NCI-H748 treated with DMSO at 0.1 percent for 48 hours (cell line): ENCODE results near the gene CCT2.

Source experiments
- DNase-seq: peaks from one replicate; lab custom pipeline; 2025; lab: John Stamatoyannopoulos, UW

Gene CCT2

DNA sequence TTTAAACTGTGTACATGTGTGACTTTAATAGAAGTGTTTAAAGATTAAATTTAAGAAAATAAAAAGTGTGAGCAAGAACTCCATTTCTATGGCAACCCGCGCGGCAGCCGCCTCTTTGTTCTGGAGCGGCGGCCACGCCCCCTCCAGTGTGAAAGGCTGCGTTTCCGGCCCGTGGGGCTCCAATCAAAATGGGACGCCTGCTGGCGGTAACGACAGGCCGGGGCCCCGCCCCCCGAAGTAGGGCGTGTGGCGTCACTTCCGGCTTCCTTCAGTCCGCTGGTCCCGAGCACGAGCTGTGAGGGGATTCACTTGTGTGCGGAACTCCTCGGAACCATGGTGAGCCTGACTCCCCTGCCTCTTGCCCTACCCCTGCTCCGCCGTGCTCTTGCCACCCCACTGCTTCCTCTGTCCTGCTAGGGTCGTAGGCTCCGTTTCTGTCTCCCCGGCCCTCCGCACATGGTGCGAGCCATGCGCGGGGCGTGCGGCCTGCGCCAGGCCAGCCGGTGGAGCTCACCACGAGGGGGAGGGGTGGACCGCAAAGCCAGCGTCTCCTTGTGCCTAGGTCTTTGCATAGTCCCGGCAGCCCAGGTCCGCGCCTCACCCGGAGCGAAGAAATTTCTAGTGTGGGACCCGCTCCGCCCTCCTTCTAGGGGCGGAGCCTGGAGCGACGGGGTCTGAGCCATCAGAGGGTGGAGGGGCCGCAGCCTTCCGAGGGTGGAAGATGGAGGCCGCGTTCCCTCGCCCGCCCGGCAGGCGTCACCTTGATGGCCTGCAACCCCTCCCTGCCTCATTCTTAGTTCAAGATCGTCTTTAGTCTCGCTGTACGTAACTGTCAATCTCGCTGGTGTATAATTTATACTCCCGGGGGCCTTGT, at the start of gene CCT2:
CCT2 (plus strand) TSS at position 271 of the 874 bp plus-strand sequence; CDS start at position 334, 63 bp downstream.
- peak; percentile 72 for DNase-seq

DNA sequence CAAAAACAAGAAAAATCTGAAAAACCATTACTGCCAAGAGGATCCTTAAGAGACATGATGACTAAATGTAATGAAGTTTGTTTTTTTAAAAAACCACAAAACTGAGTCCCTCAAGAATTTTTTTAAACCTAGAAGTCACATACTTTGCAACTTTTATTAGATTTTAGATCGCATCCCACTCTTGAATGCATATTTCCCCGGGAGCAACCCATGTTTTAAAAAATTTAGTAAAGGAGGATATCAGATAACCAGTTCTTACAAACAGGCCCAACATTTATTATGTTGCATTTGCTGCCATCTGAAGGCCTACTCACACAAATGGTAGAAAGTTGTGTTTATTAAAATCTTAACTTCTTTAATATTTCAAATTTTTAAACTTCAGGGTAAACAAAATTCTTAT, 44.3 kb upstream of the CCT2 start:
- no peak for DNase-seq

DNA sequence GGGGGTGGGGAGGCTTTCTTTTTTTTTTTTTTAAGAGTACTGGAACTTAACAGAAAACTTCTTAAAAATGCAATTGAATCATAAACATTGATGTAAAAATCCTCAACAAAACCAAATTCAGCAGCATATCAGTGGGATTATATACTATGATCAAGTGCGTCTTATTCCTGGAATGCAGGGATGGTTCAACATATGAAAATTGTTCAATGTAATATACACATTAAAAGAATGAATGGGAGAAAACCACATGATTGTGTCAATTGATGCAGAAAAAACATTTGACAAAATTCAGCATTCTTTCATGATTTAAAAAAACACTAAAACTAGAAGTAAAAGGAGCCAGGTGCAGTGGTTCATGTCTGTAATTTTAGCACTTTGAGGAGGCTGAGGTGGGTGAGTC, 41.2 kb upstream of the CCT2 start:
- no peak for DNase-seq

DNA sequence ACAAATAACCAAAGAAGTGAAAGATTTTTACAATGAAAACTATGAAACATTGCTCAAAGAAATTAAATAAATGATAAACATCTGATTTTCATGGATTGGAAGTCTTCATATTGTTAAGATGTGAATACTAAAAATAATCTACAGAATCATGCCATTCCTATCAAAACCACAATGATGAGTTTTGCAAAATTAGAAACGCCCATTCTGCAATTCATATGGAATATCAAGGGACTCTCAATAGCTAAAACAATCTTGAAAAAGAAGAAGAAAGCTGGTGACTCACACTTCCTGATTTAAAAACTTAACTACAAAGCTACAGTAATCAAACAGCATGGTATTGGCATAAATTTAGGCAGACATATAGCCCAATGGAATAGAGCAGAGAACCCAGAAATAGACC, 40.2 kb upstream of the CCT2 start:
- DNase-seq: no peak

DNA sequence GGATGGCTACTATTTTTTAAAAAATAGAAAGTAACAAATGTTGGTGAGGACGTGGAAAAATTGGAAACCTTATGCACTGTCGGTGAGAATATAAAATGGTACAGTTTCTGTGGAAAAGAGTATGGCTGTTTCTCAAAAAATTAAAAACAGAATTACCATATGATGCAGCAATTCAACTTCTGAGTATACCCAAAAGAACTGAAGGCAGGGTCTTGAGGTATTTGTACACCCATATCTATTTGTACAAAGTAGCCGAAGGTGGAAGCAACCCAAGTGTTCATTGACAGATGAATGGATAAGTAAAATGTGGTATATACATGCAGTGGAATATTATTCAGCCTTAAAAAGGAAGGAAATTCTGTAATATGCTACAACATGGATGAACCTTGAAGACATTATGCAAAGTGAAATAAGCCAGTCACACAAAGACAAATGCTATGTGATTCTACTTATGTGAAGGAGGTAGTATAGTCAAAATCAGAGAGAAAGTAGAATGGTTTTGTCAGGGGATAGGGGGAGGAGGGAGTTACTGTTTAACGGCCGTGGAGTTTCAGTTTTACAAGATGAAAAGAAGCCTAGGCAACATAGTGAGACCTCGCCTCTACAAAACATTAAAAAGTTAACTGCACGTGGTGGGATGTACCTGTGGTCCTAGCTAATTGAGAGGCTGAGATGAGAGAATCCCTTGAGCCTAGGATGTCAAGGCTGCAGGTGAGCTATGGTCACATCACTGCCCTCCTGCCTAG, 38.4 kb upstream of the CCT2 start:
- DNase-seq: no peak

DNA sequence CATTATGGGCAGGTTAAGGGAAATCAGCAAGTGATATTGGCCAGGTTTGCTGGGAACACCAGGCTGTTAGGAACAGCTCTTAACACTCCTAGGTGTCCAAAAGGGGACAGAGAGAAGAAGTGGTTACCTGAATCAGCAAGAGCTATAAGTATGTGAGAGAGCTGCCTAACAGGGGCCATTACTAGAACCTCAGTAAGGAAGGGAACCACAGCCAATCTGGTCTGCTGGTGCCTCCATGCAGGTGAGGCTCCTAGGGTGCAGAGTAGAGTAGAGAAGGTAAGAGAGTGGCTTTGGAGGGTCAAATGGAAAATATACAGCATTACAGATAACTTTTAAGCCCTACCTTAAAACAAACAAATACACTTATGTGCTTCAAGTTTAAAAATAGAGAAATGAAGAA, 36.6 kb upstream of the CCT2 start:
- no peak for DNase-seq

DNA sequence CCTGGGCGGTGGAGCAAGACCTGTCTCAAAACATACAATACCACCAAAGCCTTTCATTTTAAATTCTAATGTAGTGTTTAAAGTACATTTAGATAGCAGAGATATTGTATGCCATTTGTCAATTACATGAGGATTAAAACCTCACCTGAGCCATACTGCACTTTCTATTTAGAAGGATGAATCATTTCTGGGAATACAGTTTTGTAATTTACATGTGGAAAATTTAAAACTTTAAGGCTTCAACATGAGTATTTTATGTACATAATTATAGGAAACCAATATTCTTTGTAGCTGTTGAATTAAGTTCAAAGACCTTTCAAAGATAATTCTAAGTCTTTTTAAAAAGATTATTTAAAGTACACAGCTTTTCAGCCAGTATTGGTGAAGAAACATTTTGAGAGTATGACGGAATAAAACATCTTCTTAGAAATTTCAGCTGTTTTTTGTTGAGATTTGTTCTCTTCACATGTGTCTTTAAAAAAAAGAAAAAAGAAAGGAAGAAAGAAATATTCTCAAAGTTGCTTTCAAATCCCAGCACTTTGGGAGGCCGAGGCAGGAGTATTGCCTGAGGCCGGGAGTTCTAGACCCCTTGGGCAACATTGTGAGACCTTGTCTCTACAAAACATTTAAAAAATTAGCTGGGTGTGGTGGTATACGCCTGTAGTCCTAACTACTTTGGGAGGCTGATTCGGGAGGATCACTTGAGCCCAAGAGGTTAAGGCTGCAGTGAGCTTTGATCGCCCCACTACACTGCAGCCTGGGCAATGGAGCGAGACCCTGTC, 34.5 kb upstream of the CCT2 start:
- no peak for DNase-seq

DNA sequence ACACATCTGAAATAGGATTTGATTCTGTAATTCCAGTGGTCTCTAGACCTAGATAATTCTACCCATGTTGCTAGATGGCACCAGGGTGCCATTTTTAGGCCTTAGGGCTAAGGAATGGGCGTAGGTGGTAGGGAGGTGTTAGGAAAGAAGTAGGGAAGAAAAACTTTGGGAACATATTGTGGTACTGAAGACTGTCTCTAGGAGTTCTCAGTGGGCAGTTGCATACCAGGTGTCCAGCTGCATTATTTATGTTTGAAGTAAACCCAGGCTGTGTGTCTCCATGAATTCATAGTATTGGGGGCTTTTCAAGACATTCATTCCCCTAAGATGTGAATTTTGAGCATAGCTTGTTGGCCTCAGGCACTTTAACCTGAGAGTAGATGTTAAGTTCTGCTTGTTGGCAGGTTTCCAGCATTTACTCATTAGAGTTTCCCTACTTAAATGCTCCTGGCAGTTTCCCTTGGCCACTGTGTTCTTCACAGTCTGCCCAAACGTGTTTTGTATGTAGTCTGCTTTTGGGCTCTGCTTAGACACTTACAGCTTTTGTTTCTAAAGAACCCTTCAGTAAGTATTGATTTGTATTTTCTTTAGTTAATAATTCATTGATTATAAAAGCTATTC, 31.5 kb upstream of the CCT2 start:
- DNase-seq: peak; percentile 3

DNA sequence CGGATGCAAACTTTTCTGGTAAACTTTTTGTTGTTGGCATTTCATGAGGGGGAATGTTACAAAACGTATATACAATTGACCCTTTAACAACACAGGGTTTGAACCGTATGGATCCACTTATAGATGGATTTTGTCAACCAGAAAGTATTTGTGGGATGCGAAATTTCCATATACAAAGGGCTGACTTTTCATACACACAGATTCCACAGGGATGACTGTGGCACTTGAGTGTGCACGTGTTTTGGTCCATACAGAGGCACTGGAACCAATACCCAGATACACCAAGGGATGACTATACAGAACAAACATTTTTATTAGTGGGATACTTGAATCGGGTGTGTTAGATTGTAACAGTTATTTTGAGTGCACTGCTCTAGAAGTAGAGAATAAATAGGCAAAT, 29.8 kb upstream of the CCT2 start:
- no peak for DNase-seq

DNA sequence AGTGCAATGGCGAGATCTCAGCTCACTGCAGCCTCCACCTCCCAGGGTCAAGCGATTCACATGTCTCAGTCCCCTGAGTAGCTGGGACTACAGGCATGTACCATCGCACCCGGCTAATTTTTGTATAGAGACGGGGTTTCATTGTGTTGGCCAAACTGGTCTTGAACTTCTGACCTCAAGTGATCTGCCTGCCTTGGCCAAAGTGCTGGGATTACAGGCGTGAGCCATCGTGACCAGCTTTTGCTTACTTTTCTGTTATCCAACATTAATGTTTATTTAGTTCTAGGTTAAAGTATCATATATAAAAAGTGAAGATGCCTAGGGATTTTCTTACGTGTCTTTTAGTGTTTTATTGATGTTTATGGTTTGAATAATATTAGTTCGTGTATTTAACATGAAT, 28.9 kb upstream of the CCT2 start:
- DNase-seq: no peak

DNA sequence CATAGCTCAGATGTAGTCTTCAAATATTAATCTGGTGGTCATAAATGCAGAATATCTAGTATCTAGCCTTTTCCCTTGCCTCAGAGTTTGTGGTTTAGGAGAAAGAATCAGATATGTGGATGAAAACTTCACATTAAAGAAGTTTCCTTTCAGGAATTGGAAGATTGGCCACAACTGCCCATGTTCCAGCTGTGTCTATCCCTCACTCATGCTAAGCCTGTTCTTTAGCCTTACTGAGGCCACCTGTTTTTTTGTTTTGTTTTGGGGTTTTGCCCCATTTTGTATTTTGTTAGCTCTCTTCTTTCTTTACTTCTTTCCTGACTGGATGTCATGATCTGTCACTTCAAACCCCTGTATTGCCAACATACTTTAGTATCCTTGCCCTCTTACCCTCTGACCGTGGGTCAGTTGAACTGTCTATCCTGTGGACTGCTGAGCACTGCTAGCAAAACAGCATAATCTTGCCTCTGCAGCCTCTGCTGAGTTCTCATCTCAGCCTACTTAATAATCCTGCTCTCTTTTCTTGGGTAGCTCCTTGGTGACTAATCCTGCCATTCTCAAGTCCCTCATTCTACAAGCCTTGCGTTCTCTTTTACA, 22.0 kb upstream of the CCT2 start:
- DNase-seq: no peak

DNA sequence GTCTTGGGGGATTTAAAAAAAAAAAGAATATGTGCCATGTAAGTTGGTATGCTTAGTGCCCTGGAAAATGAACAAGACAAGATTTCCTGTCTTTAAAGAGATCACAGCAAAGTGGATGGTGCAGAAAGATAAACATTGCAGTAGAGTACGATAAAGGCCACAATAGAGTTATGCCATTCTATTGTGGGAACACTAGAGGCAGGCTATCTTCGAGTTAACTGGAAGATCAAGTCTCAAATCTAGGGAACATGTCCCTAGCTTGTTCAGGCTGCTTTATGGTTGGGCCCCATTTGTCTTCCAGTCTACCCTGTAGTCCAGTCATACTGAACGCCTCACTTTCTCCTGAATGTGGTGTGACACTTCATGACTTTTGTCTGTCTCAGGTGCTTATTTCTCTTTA, 18.7 kb upstream of the CCT2 start:
- no peak for DNase-seq

DNA sequence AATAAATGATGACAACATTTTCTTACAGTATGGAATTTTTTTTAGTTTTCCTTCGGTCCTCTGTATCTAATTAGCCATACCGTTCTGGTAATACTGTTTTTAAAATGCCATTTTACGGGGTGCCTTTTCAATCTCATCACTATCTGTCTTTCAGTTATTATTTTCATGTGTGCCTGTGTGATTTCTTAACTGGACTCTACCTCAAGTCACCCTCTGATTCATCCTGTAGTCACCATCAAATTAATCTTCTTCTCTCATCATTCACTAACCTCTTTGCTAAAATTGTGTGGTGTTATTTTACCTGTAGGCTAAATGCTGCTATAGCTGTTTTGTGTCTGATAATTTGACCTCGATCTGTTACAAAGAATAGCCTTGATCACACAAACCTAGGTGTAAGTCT, 16.0 kb upstream of the CCT2 start:
- no peak for DNase-seq

DNA sequence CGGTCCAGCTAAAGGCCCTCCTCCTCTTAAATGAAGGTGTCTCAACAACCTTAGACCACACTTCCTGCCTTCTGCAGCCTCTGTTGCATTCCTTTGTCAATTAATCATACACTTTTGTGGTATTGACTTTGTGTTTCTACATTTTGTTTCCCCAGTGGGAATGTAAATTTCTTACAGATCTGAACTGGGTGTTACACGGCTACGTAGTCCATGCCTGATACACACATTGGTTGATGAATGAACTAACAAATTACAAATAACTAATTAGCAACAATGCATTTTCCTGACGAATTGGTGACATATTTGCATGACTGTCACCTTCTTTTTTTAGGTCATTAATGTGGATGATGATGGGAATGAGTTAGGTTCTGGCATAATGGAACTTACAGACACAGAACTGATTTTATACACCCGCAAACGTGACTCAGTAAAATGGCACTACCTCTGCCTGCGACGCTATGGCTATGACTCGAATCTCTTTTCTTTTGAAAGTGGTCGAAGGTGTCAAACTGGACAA, 15.2 kb upstream of the CCT2 start:
- DNase-seq: no peak

DNA sequence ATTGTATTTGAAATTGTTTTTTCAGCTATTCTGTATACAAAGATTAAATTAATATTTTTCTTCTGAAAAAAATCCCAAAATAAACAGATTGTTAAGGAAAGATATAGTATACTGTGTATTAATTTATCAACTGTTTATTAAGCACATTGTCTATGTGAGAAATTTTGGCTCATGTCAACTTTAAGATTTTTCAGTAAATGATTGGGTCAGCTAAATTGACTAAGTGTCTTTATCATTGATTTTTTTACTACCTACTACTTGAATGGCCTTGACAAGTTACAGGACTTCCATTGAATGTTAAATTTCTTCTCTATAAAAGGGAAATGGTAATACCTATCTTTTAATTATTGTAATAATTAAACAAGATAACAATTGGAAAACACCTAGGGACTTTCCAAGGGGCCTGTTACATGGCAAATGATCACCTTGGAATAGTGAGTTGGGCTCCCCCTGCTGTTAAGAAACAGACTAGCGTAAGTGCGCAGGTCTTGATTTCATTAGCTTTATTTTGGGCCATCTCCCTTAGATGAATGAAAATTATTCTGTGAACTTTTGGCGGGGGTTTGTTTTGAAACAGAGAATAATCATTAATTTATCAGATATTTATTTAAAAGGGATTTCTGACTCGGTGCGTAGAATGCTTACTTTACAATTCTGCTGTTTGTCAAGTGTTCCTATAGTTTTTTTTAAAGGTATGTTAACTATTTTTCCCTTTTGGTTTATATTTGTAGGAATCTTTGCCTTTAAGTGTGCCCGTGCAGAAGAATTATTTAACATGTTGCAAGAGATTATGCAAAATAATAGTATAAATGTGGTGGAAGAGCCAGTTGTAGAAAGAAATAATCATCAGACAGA, 14.5 kb upstream of the CCT2 start:
- peak; percentile 56 for DNase-seq

DNA sequence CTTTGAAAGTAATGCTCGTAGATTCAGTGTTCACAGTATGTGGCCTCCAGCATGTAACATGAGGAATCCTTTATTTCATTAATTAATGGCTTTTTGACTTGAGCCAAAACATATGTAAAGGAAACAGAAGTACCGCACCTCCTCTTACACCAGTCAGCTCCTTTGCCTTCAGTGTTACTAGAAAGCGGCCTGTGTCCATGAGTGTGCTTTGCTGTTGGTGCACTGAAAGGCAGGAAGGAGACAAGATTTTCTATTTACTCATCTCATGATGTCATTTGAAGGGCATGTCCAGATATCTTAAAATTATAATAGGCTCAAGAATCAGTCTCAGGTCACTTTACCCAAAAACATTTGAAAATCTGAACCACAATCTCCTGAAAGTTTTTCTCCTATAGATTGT, 9.9 kb upstream of the CCT2 start:
- no peak for DNase-seq

DNA sequence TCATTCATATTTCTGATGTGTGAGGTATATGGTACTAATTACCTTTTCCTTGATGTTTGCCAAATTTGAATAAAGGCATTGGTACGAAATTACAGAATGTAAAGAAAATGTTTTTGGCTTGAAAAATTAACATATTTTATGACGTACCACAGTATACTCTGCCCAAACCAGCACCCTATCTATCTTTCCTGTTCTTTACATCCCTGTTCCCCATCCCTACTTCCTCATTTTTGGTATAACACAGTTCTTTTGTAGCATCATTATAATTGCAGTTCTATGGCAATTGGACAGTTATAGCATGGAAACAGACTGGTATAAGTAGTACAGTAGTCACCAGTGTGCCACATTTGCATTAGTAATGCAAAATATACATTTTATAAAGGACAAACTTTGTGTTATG, 7.0 kb upstream of the CCT2 start:
- DNase-seq: no peak

DNA sequence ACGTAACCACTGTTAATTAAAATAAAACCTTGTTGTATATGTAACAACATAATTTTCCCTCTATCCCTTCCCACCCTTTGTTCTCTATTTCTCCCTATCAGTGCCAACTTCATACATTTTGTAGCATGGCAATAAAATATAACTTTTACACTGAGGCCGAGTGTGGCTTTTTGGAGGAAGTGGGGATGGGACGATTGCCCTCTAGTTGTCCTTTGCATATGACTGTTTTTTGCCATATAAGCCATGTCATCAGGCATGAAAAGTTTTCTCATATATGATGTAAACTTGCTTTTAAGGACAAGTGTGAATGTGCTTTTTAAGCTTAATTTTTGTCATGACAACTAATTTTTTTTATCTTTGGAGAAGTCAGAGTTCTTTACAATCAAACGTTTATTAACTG, 6.2 kb upstream of the CCT2 start:
- no peak for DNase-seq

DNA sequence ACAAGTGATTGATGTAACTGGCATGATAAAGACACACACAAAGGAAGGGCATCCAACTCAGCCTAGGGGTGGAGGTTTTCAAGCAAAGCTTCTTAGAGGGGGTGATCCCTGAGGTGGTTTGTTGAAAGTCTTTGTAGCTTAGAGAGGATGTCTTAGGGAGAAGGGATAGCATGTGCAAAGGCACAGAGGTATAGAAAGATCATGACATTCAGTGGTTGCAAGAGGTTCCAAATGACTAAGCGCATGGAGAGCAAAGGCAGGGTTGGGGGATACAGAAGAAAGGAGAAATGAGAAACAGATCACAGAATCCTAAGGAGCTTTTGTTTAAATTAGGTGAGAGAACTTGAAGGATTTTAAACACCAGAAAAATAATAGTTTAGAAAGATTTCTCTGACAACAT, 5.2 kb upstream of the CCT2 start:
- DNase-seq: no peak

DNA sequence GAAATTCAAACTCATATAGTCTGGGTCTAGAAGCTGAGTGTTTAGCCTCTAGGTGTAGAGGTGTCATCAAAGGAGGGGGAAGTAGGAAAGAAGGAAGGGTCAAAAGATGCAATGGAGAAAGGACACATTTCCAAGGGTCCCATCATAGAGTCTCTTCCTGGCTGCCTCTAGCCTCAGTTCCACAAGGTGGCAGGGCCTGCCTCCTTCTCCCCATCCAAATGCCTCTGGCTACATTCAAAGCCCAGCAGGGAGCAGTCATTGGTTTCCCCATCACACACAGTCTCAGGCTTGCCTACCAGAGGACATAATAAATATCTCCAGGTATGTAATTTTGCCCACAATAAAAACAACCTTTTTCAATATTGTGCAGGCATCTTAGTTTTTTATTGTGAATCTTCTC, 2.1 kb upstream of the CCT2 start:
- no peak for DNase-seq

DNA sequence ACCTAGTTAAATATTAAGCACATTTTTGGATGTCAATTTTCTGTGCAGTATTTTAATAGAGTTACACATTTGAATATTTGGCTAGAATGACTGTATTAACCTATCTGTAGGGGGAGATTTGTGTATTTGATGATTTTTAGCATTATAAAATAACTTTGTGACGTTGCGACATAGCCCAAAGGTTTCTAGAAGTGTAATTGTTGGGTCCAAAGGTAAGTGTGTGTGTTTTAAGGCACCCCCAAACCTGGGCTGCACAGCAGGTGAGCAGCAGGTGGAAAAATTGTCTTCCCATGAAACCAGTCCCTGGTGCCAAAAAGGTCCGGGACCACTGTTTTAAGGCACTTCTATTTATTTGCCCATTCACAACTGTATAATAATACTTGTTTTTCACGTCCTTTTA, 3.3 kb downstream of the CCT2 start:
- DNase-seq: no peak
